Neuronal stem cell (in vitro differentiated cells): ENCODE measurements around the gene NAT8.
A peak's percentile ranks its signal among the peaks of the same experiment; 100 is the strongest.
"Not testable (repeated sequence)": the region's sequence is repeated elsewhere in the genome, so short reads cannot be mapped to it uniquely, and the experiment has no call there.

Source experiments
- DNase-seq: peaks from one replicate; pipeline ENCODE4 v3.0.0-alpha.2; 2013; ENCODE audit warnings: low spot score
- H2AFZ ChIP-seq: one replicate; pipeline ENCODE4 v1.6.1; 2013; ENCODE audit warnings: mild to moderate bottlenecking, low read length, inconsistent platforms
- H2AK5ac ChIP-seq: 2 replicates; pipeline ENCODE4 v1.6.1; 2013; ENCODE audit warnings: low read depth, mild to moderate bottlenecking, inconsistent platforms, low read length, moderate library complexity, mixed read lengths
- H2BK120ac ChIP-seq: 2 replicates; pipeline ENCODE4 v1.6.1; 2013; ENCODE audit warnings: low read depth, mild to moderate bottlenecking, inconsistent platforms, low read length, moderate library complexity, mixed read lengths
- H2BK12ac ChIP-seq: one replicate; pipeline ENCODE4 v1.6.1; 2013; ENCODE audit warnings: low read length, inconsistent platforms
- H2BK15ac ChIP-seq: 2 replicates; pipeline ENCODE4 v1.6.1; 2013; ENCODE audit warnings: mild to moderate bottlenecking, low read length, inconsistent platforms, mixed read lengths
- H2BK5ac ChIP-seq: one replicate; pipeline ENCODE4 v1.6.1; 2013; ENCODE audit warnings: inconsistent platforms, mild to moderate bottlenecking, low read length, moderate library complexity
- H3K14ac ChIP-seq: one replicate; pipeline ENCODE4 v1.6.1; 2013; ENCODE audit warnings: low read length, inconsistent platforms
- H3K18ac ChIP-seq: 2 replicates; pipeline ENCODE4 v1.6.1; 2013; ENCODE audit warnings: low read length, inconsistent platforms
- H3K23ac ChIP-seq: 2 replicates; pipeline ENCODE4 v1.6.1; 2013; ENCODE audit warnings: low read depth, mild to moderate bottlenecking, mixed read lengths, low read length, inconsistent platforms; ENCODE audit not compliant: poor library complexity
- H3K27ac ChIP-seq: replicated peaks from 3 replicates; pipeline ENCODE4 v1.5.1; 2013; ENCODE audit warnings: low read length, inconsistent platforms
- H3K27me3 ChIP-seq, 3 experiments: 2 replicates each; pipeline ENCODE4 v1.6.1; 2013; ENCODE audit warnings: low read length in 3 of 3, mild to moderate bottlenecking in 2 of 3, inconsistent platforms in 1 of 3, low read depth in 1 of 3, mixed read lengths in 1 of 3, moderate library complexity in 1 of 3; ENCODE audit not compliant: control insufficient read depth in 3 of 3, insufficient read depth in 3 of 3
- H3K36me3 ChIP-seq, 2 donors: replicated peaks in 1 of 2; 2 replicates each; pipeline ENCODE4 v1.6.1; 2013; ENCODE audit warnings: low read length in 2 of 2; ENCODE audit not compliant: control insufficient read depth in 2 of 2, insufficient read depth in 2 of 2
- H3K4ac ChIP-seq: 2 replicates; pipeline ENCODE4 v1.6.1; 2013; ENCODE audit warnings: inconsistent platforms, mild to moderate bottlenecking, low read length, moderate library complexity
- H3K4me1 ChIP-seq, 2 donors: 1 replicate in 1 of 2; 2 replicates in 1 of 2; pipeline ENCODE4 v1.6.1; 2013; ENCODE audit warnings: low read length in 2 of 2, low read depth in 1 of 2; ENCODE audit not compliant: control insufficient read depth in 2 of 2, insufficient read depth in 1 of 2
- H3K4me2 ChIP-seq: one replicate; pipeline ENCODE4 v1.6.1; 2013; ENCODE audit warnings: mild to moderate bottlenecking, low read length, inconsistent platforms; ENCODE audit not compliant: insufficient read depth, poor library complexity, severe bottlenecking
- H3K4me3 ChIP-seq, 2 donors: 2 replicates each; pipeline ENCODE4 v1.5.1; 2013; ENCODE audit warnings: low read length in 2 of 2, mild to moderate bottlenecking in 2 of 2, inconsistent platforms in 1 of 2, moderate library complexity in 1 of 2
- H3K79me1 ChIP-seq: one replicate; pipeline ENCODE4 v1.6.1; 2013; ENCODE audit warnings: low read depth, mild to moderate bottlenecking, inconsistent platforms, low read length, moderate library complexity
- H3K9ac ChIP-seq: one replicate; pipeline ENCODE4 v1.6.1; 2013; ENCODE audit warnings: mild to moderate bottlenecking, low read depth, low read length, inconsistent platforms; ENCODE audit not compliant: poor library complexity
- H3K9me3 ChIP-seq, 2 donors: replicated peaks in 1 of 2; 2 replicates each; pipeline versions ENCODE3 to v1.6.1; 2013; ENCODE audit warnings: low read length in 2 of 2, mild to moderate bottlenecking in 2 of 2, inconsistent platforms in 1 of 2, low read depth in 1 of 2, mixed read lengths in 1 of 2, moderate library complexity in 1 of 2; ENCODE audit not compliant: control insufficient read depth in 2 of 2, insufficient read depth in 1 of 2
- H4K8ac ChIP-seq: one replicate; pipeline ENCODE4 v1.6.1; 2013; ENCODE audit warnings: low read depth, mild to moderate bottlenecking, inconsistent platforms, low read length, moderate library complexity
- H4K91ac ChIP-seq: one replicate; pipeline ENCODE4 v1.6.1; 2013; ENCODE audit warnings: low read length, low read depth, mild to moderate bottlenecking, inconsistent platforms; ENCODE audit not compliant: poor library complexity
- WGBS, 2 donors: extraction: QIAGEN DNeasy Blood & Tissue Kit; methylation state at CpG; one replicate each; pipeline ENCODE4 v1.1.7; 2013; ENCODE audit warnings: missing lambda C conversion rate in 2 of 2, mixed read lengths in 1 of 2; ENCODE audit not compliant: insufficient read length in 2 of 2, insufficient replicate concordance in 1 of 2; ENCODE audit errors: extremely low coverage in 2 of 2; 5-methylcytosine and 5-hydroxymethylcytosine counted together

NAT8 gene

DNA sequence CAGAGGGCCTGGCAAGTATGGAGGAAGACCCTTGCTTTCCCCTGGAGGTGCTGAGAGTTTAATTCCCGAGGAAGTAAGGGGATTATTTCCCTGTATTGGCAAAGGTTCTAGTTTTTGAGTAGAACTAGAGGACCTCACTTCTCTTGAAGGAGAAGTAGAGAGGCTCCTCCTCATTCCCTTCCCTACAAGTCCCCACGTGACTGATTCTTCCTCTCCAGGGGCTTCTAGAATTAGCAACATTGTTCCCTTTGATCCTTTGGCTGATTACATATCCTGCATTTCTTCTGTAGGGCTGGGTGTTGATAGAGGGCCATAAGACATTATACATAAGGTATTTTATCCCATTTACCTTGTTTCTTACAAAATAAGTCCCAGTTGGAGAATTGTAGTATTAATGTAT lies 35.8 kb upstream of the NAT8 start:
- H4K91ac ChIP-seq, H2BK12ac ChIP-seq, H3K27ac ChIP-seq, H2BK120ac ChIP-seq, H3K14ac ChIP-seq, H3K4me1 ChIP-seq, H3K4me2 ChIP-seq, H3K27me3 ChIP-seq, H3K9ac ChIP-seq, H2AK5ac ChIP-seq, H2AFZ ChIP-seq, H3K9me3 ChIP-seq, H3K23ac ChIP-seq, H2BK15ac ChIP-seq, DNase-seq, H3K4me3 ChIP-seq, H3K36me3 ChIP-seq, H2BK5ac ChIP-seq, H3K79me1 ChIP-seq, H3K18ac ChIP-seq, H3K4ac ChIP-seq, H4K8ac ChIP-seq: not testable (repeated sequence)
- no CpG with 5 or more reads among the region's 2 CpGs for WGBS, 2 donors

GRCh38 chr2:73676211-73676610 lies 34.0 kb upstream of the NAT8 start:
- H3K27ac ChIP-seq, H3K14ac ChIP-seq, H2AK5ac ChIP-seq, H3K18ac ChIP-seq, H3K9me3 ChIP-seq, H2BK120ac ChIP-seq, H3K4me2 ChIP-seq, H2BK5ac ChIP-seq, H3K4ac ChIP-seq, H3K79me1 ChIP-seq, H3K9ac ChIP-seq, H3K23ac ChIP-seq, DNase-seq, H3K27me3 ChIP-seq, H3K4me3 ChIP-seq, H4K8ac ChIP-seq, H3K36me3 ChIP-seq, H3K4me1 ChIP-seq, H2BK15ac ChIP-seq, H4K91ac ChIP-seq, H2BK12ac ChIP-seq: not testable (repeated sequence)
- H2AFZ ChIP-seq = peak overlapping the region; percentile 18
- WGBS, 2 donors = no CpG with 5 or more reads among the region's 6 CpGs

- not testable (repeated sequence) for H3K79me1 ChIP-seq, H3K18ac ChIP-seq, H3K4me2 ChIP-seq, H3K27me3 ChIP-seq, H4K8ac ChIP-seq, H3K14ac ChIP-seq, DNase-seq, H3K36me3 ChIP-seq, H2AK5ac ChIP-seq, H3K4me1 ChIP-seq, H4K91ac ChIP-seq, H3K4me3 ChIP-seq, H2BK5ac ChIP-seq, H3K27ac ChIP-seq, H2BK15ac ChIP-seq, H3K4ac ChIP-seq, H3K9ac ChIP-seq, H2AFZ ChIP-seq, H3K23ac ChIP-seq, H3K9me3 ChIP-seq, H2BK12ac ChIP-seq, H2BK120ac ChIP-seq
- WGBS, 2 donors = no CpG with 5 or more reads among the region's 1 CpG
Measured at GRCh38 chr2:73674696-73675157, 32.5 kb upstream of the NAT8 start.

GRCh38 chr2:73669976-73670375 lies 27.8 kb upstream of the NAT8 start:
- not testable (repeated sequence) for H3K14ac ChIP-seq, H2BK15ac ChIP-seq, H3K9ac ChIP-seq, H2BK12ac ChIP-seq, H3K27me3 ChIP-seq, H3K4ac ChIP-seq, H3K4me3 ChIP-seq, H2BK5ac ChIP-seq, H2AK5ac ChIP-seq, H3K36me3 ChIP-seq, H2BK120ac ChIP-seq, H4K8ac ChIP-seq, H3K4me2 ChIP-seq, H3K79me1 ChIP-seq, H4K91ac ChIP-seq, H3K18ac ChIP-seq, H3K23ac ChIP-seq, DNase-seq, H3K9me3 ChIP-seq, H3K4me1 ChIP-seq, H3K27ac ChIP-seq
- WGBS, 2 donors = no CpG with 5 or more reads among the region's 6 CpGs
- peak overlapping the region; percentile 49 for H2AFZ ChIP-seq
